Osteoblast (primary cell): ENCODE measurements around the gene GLA. TPM values are rescaled to one million over a fixed set of nuclear protein-coding genes. Genes with fewer than 3 reads are reported as not detected.
A peak's percentile ranks its signal among the peaks of the same experiment; 100 is the strongest.

ENCODE experiments used
- DNase-seq: peaks from one replicate; pipeline ENCODE4 v3.0.0; 2011; ENCODE audit warnings: low spot score, mixed read lengths; ENCODE audit not compliant: insufficient read length; ENCODE audit errors: missing footprints
- H2AFZ ChIP-seq: 2 replicates; pipeline ENCODE4 v1.6.0; 2011; ENCODE audit warnings: mild to moderate bottlenecking, low read length
- H3K27ac ChIP-seq: 2 replicates; pipeline ENCODE4 v1.5.1; 2011; ENCODE audit warnings: mild to moderate bottlenecking, low read depth, low read length, moderate library complexity
- H3K27me3 ChIP-seq: 2 replicates; pipeline ENCODE4 v1.6.0; 2012; ENCODE audit warnings: mild to moderate bottlenecking, control low read depth, inconsistent platforms, low read length, moderate library complexity; ENCODE audit not compliant: insufficient read depth
- H3K36me3 ChIP-seq: 2 replicates; pipeline ENCODE4 v1.5.1; 2011; ENCODE audit warnings: mild to moderate bottlenecking, low read length, control low read depth, moderate library complexity; ENCODE audit not compliant: insufficient read depth
- H3K4me1 ChIP-seq: 2 replicates; pipeline ENCODE4 v1.5.1; 2011; ENCODE audit warnings: mild to moderate bottlenecking, low read length, control low read depth, moderate library complexity; ENCODE audit not compliant: insufficient read depth
- H3K4me2 ChIP-seq: 2 replicates; pipeline ENCODE4 v1.6.0; 2011; ENCODE audit warnings: mild to moderate bottlenecking, low read length; ENCODE audit not compliant: insufficient read depth
- H3K4me3 ChIP-seq: fragments of 200-600 bp; sonication (generic); 3 replicates; pipeline ENCODE4 v1.5.1; 2012; ENCODE audit warnings: mild to moderate bottlenecking, low read length, inconsistent platforms; ENCODE audit not compliant: insufficient read depth
- H3K79me2 ChIP-seq: 2 replicates; pipeline ENCODE4 v1.6.0; 2012; ENCODE audit warnings: mild to moderate bottlenecking, low read length, control low read depth, inconsistent platforms; ENCODE audit not compliant: insufficient read depth
- H3K9me3 ChIP-seq: 2 replicates; pipeline ENCODE4 v1.5.1; 2011; ENCODE audit warnings: low read depth, low read length, control low read depth
- H4K20me1 ChIP-seq: 2 replicates; pipeline ENCODE4 v1.6.0; 2012; ENCODE audit warnings: mild to moderate bottlenecking, low read length, control low read depth; ENCODE audit not compliant: insufficient read depth
- CTCF ChIP-seq: IDR thresholded peaks from 2 replicates; pipeline ENCODE4 v1.5.1; 2011; ENCODE audit warnings: mild to moderate bottlenecking, low read depth, low read length, moderate library complexity; ENCODE audit errors: extremely low read depth
- total RNA-seq: library from RNA; depleted of rRNA; stranded (reverse); fragments of >200 nt; gene quantifications from 2 replicates; pipeline ENCODE4 v1.2.3, GENCODE V29; 2012

Gene GLA
- total RNA-seq, 1 donor: 22.8 TPM

- H3K4me1 ChIP-seq: peaks cover 14% of the 10 kb centered on the region
- H2AFZ ChIP-seq: no peak overlapping the region
- no peak for TF ChIP-seq CTCF
- peak; percentile 39 for DNase-seq
- no peaks in the 10 kb centered on the region for H3K9me3 ChIP-seq
- H3K27ac ChIP-seq: no peak overlapping the region
- H4K20me1 ChIP-seq: peaks cover 11% of the 10 kb centered on the region
- peaks cover 4% of the 10 kb centered on the region for H3K27me3 ChIP-seq
- H3K4me2 ChIP-seq: no peak overlapping the region
- no peak overlapping the region for H3K4me3 ChIP-seq
- H3K36me3 ChIP-seq: peaks cover 33% of the 10 kb centered on the region
- H3K79me2 ChIP-seq: peaks cover 17% of the 10 kb centered on the region
Measured at GRCh38 chrX:101393530-101394305, 14.0 kb downstream of the GLA start.

- Histone ChIP-seq H3K4me3 (peak overlapping the region; percentile 87), H3K79me2 (peaks cover 17% of the 10 kb centered on the region), H4K20me1 (peaks cover 11% of the 10 kb centered on the region), H3K36me3 (peaks cover 33% of the 10 kb centered on the region), H3K4me2 (peak overlapping the region; percentile 75), H3K4me1 (peaks cover 14% of the 10 kb centered on the region), H2AFZ (no peak overlapping the region), H3K27me3 (peaks cover 5% of the 10 kb centered on the region), H3K27ac (peak overlapping the region; percentile 58), H3K9me3 (no peaks in the 10 kb centered on the region)
- DNase-seq: peak; percentile 23
- no peak for TF ChIP-seq CTCF
Measured at GRCh38 chrX:101391831-101392230, 15.9 kb downstream of the GLA start.

GRCh38 chrX:101390664-101391525 lies 16.8 kb downstream of the GLA start, which contains the start of gene RPL36A:
RPL36A (plus strand) TSS chrX:101391011; CDS start chrX:101391044, 33 bp downstream.
- Histone ChIP-seq H3K9me3 (no peaks in the 10 kb centered on the region), H3K27me3 (peaks cover 8% of the 10 kb centered on the region), H3K36me3 (peaks cover 33% of the 10 kb centered on the region), H2AFZ (peak within 1 kb of the TSS; percentile 82), H3K4me3 (peak within 1 kb of the TSS; percentile 87), H3K4me2 (peak within 1 kb of the TSS; percentile 75), H4K20me1 (peaks cover 11% of the 10 kb centered on the region), H3K27ac (peak within 1 kb of the TSS; percentile 58), H3K79me2 (peaks cover 17% of the 10 kb centered on the region), H3K4me1 (peaks cover 14% of the 10 kb centered on the region)
- peak; percentile 93 for DNase-seq
- TF ChIP-seq CTCF: peak; percentile 69

GRCh38 chrX:101388604-101389003 lies 19.1 kb downstream of the GLA start:
- H3K4me2 ChIP-seq: no peak overlapping the region
- H3K4me1 ChIP-seq: peaks cover 14% of the 10 kb centered on the region
- H3K79me2 ChIP-seq: peaks cover 17% of the 10 kb centered on the region
- no peak for TF ChIP-seq CTCF
- H3K27ac ChIP-seq: no peak overlapping the region
- peak; percentile 53 for DNase-seq
- H4K20me1 ChIP-seq: peaks cover 11% of the 10 kb centered on the region
- H3K4me3 ChIP-seq: no peak overlapping the region
- no peak overlapping the region for H2AFZ ChIP-seq
- H3K36me3 ChIP-seq: peaks cover 19% of the 10 kb centered on the region
- H3K27me3 ChIP-seq: peaks cover 12% of the 10 kb centered on the region
- H3K9me3 ChIP-seq: no peaks in the 10 kb centered on the region
